ENCODE measurements around the gene ADAMTS3. TPM values are rescaled to one million over a fixed set of nuclear protein-coding genes. Genes with fewer than 3 reads are reported as not detected.

Gene ADAMTS3
- total RNA-seq, 4 donors from 2014 or later, result 0.54 to 1.7 TPM; not detected in 2

DNA sequence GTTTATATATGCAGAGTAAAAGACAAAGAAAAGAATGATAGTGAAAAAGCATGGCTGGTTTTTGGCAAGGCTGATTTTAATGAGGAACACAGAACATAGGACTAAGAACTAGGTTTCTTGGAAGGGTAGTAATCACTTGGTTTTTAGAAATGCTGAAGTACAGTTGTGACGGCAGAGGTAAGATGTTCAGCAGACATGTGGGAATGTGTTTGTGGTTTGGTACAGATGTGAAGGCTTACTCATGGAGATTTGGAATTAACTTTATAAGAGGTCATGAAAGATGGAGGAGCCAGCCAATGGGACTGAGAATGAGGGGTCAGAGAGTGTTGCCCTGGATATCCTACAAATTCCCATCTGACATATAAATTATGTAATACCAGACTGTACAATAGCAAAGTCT is 293.6 kb downstream of the ADAMTS3 start:
- TF ChIP-seq, protein P1, sequence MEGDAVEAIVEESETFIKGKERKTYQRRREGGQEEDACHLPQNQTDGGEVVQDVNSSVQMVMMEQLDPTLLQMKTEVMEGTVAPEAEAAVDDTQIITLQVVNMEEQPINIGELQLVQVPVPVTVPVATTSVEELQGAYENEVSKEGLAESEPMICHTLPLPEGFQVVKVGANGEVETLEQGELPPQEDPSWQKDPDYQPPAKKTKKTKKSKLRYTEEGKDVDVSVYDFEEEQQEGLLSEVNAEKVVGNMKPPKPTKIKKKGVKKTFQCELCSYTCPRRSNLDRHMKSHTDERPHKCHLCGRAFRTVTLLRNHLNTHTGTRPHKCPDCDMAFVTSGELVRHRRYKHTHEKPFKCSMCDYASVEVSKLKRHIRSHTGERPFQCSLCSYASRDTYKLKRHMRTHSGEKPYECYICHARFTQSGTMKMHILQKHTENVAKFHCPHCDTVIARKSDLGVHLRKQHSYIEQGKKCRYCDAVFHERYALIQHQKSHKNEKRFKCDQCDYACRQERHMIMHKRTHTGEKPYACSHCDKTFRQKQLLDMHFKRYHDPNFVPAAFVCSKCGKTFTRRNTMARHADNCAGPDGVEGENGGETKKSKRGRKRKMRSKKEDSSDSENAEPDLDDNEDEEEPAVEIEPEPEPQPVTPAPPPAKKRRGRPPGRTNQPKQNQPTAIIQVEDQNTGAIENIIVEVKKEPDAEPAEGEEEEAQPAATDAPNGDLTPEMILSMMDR (IDR thresholded peaks at IDR 0.05), result no peak
- no peaks in the 10 kb centered on the region for H3K4me1 ChIP-seq
- DNase-seq, result no peak

DNA sequence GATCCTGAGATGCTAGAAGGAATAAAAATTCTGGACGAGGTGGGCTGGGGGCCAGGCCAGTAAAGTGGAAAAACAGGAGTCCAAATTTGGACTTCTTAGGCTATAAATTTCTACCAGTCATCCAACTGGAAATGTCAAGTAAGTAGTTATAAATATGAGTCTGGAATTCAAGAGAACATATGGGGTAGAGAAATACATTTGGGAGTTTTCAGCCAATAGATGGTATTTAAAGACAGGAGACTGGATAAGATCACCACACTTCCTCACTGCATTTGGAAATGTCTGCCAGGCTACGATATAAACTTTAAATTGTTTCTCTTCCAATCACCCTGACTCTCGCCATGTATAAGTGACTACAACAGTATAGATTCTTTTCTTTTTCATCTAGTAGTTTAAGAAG is 294.8 kb downstream of the ADAMTS3 start:
- Histone ChIP-seq H3K36me3 (no peaks in the 10 kb centered on the region), H3K4me1 (no peaks in the 10 kb centered on the region), H3K9me3 (no peaks in the 10 kb centered on the region), H3K27me3 (no peaks in the 10 kb centered on the region), H3K4me3 (no peak overlapping the region), H3K27ac (no peak overlapping the region)
- TF ChIP-seq, protein P1 (IDR thresholded peaks at IDR 0.05), result no peak
- no peak for TF ChIP-seq POLR2A (IDR thresholded peaks at IDR 0.05)
- no peak for DNase-seq

More for the DNA sequence above, 293.6 kb downstream of the ADAMTS3 start:
- Histone ChIP-seq H3K36me3 (no peaks in the 10 kb centered on the region), H3K27ac (no peak overlapping the region), H3K9me3 (no peaks in the 10 kb centered on the region), H3K27me3 (no peaks in the 10 kb centered on the region), H3K4me3 (no peak overlapping the region)

DNA sequence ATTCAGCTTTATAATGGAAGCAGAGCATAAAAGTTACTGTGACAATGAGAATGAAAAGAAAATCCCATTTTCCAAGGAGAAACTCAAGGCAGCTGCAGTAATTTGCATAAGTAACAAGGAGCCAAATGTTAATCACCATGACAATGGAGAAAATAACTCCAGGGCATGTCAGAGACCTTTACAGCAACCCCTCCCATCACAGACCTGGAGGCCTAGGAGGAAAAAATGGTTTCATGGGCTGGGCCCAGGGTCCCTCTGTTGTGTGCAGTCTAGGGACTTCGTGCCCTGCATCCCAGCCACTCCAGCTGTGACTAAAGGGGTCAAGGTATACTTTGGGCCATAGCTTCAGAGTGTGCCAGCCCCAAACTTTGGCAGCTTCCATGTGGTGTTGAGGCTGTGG is 313.8 kb downstream of the ADAMTS3 start:
- no peak for DNase-seq
- Histone ChIP-seq H3K27me3 (no peaks in the 10 kb centered on the region), H3K4me1 (no peaks in the 10 kb centered on the region), H3K4me3 (no peak overlapping the region), H3K27ac (no peak overlapping the region), H3K9me3 (no peaks in the 10 kb centered on the region), H3K36me3 (no peaks in the 10 kb centered on the region)
- TF ChIP-seq POLR2A (IDR thresholded peaks at IDR 0.05), result no peak
- TF ChIP-seq, protein P1 (IDR thresholded peaks at IDR 0.05), result no peak

DNA sequence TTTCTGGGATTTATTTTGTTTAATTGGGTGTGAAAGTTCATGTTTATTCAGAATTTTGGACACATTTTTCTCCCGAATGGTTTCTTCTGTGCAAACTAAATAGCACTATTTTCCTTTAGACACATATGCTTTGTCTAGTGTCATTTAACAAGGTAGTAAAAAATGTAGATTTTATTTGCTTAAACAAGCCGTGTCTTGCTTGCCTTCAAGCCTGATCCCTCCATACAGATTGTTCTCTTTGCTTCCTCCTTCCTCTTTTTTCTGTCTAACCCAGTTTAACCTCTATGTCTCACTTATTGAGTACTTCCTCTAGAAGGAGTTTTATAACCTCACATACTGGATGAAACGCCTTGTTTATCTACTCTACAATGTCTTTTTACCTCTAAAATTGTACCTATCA is 325.4 kb downstream of the ADAMTS3 start:
- H3K27me3 ChIP-seq, result no peaks in the 10 kb centered on the region
- no peaks in the 10 kb centered on the region for H3K4me1 ChIP-seq
- H3K27ac ChIP-seq, result no peak overlapping the region
- DNase-seq, result no peak
- H3K9me3 ChIP-seq, result no peaks in the 10 kb centered on the region
- TF ChIP-seq, protein P1 (IDR thresholded peaks at IDR 0.05), result no peak
- no peak for TF ChIP-seq POLR2A (IDR thresholded peaks at IDR 0.05)
- H3K4me3 ChIP-seq, result no peak overlapping the region
- no peaks in the 10 kb centered on the region for H3K36me3 ChIP-seq

DNA sequence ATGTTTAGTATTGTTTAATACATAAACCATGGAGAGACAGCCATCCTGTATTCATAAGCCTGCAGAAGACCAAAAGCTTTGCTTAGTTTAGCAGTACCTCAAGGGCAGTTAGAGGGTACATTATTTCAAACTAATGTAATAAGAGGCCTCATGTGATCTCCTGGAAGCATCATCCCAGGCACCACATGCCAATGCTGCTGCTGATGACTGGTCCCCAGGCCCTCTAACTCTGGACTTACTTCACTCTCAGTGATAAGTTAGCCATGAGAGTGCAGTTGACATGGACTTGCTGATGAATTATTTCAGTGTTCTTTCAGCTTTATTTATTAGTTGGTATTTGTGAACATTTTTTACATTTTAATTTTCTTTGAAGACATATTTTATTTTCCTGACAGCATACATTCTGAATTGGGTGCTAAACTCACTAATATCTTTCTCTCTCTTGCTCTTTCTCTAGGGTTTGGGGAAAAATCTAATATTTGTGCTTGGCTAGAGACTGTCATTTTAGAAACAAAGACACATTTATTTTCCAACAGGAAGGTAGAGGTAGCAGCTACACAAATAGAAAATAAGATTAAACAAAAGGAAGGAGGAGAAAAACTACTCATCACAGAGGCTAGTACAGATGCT is 329.4 kb downstream of the ADAMTS3 start:
- TF ChIP-seq, protein P1 (IDR thresholded peaks at IDR 0.05), result no peak
- no peak for TF ChIP-seq POLR2A (IDR thresholded peaks at IDR 0.05)
- Histone ChIP-seq H3K9me3 (no peaks in the 10 kb centered on the region), H3K36me3 (no peaks in the 10 kb centered on the region), H3K4me1 (no peaks in the 10 kb centered on the region), H3K4me3 (no peak overlapping the region), H3K27me3 (no peaks in the 10 kb centered on the region), H3K27ac (no peak overlapping the region)
- DNase-seq, result no peak
